NCI-H2029 treated with DMSO at 0.1 percent for 48 hours (cell line): ENCODE results near the gene CHD8.
"Not testable (repeated sequence)": the region's sequence is repeated elsewhere in the genome, so short reads cannot be mapped to it uniquely, and the experiment has no call there.

Source experiments
- DNase-seq: peaks from one replicate; lab custom pipeline; 2025; lab: John Stamatoyannopoulos, UW

The CHD8 gene

GRCh38 chr14:21372814-21373213 lies 83.1 kb downstream of the CHD8 start:
- DNase-seq: not testable (repeated sequence)

- no peak for DNase-seq
Observed at GRCh38 chr14:21369949-21370679, 85.8 kb downstream of the CHD8 start.

- DNase-seq: no peak
Observed at GRCh38 chr14:21367582-21368144, 88.3 kb downstream of the CHD8 start.

GRCh38 chr14:21356511-21356910 lies 99.4 kb downstream of the CHD8 start:
- DNase-seq: no peak

GRCh38 chr14:21352587-21352986 lies 103.3 kb downstream of the CHD8 start:
- no peak for DNase-seq

- DNase-seq: no peak
Observed at GRCh38 chr14:21350539-21350938, 105.4 kb downstream of the CHD8 start.

GRCh38 chr14:21347201-21347600 lies 108.7 kb downstream of the CHD8 start:
- DNase-seq: no peak

- no peak for DNase-seq
Observed at GRCh38 chr14:21346532-21347135, 109.3 kb downstream of the CHD8 start.

- no peak for DNase-seq
Observed at GRCh38 chr14:21343035-21343794, 112.7 kb downstream of the CHD8 start.
